SKM-1 treated with dmso at 0.1 percent for 144 hours (cell line): ENCODE data around the gene NKIRAS1.
"Not testable (repeated sequence)": the region's sequence is repeated elsewhere in the genome, so short reads cannot be mapped to it uniquely, and the experiment has no call there.

Experiments
- DNase-seq: peaks from one replicate; lab custom pipeline; 2025; ENCODE audit not compliant: unreplicated experiment; lab: John Stamatoyannopoulos, UW

NKIRAS1 gene

GRCh38 chr3:23909341-23909740 is 7.4 kb downstream of the NKIRAS1 start:
- no peak for DNase-seq

GRCh38 chr3:23904545-23904944 is 12.2 kb downstream of the NKIRAS1 start:
- no peak for DNase-seq

- DNase-seq = no peak
Measured at GRCh38 chr3:23900744-23901143, 16.0 kb downstream of the NKIRAS1 start.

- DNase-seq = no peak
Measured at GRCh38 chr3:23895181-23895580, 21.6 kb downstream of the NKIRAS1 start.

GRCh38 chr3:23894254-23895061 is 22.3 kb downstream of the NKIRAS1 start:
- DNase-seq = no peak

- DNase-seq = no peak
Measured at GRCh38 chr3:23889950-23890349, 26.8 kb downstream of the NKIRAS1 start.

- no peak for DNase-seq
Measured at GRCh38 chr3:23889386-23889785, 27.4 kb downstream of the NKIRAS1 start.

- no peak for DNase-seq
Measured at GRCh38 chr3:23888617-23889228, 28.1 kb downstream of the NKIRAS1 start.

GRCh38 chr3:23886311-23886710 is 30.5 kb downstream of the NKIRAS1 start:
- DNase-seq = no peak

- no peak for DNase-seq
Measured at GRCh38 chr3:23885210-23885609, 31.6 kb downstream of the NKIRAS1 start.

GRCh38 chr3:23884481-23884880 is 32.3 kb downstream of the NKIRAS1 start:
- no peak for DNase-seq

- no peak for DNase-seq
Measured at GRCh38 chr3:23882487-23882918, 34.3 kb downstream of the NKIRAS1 start.

- DNase-seq = not testable (repeated sequence)
Measured at GRCh38 chr3:23881993-23882392, 34.8 kb downstream of the NKIRAS1 start.

- no peak for DNase-seq
Measured at GRCh38 chr3:23880703-23881339, 36.0 kb downstream of the NKIRAS1 start.

GRCh38 chr3:23879485-23879884 is 37.3 kb downstream of the NKIRAS1 start:
- DNase-seq = no peak

GRCh38 chr3:23877329-23877980 is 39.3 kb downstream of the NKIRAS1 start:
- peak; percentile 81 for DNase-seq

GRCh38 chr3:23876923-23877322 is 39.9 kb downstream of the NKIRAS1 start:
- DNase-seq = no peak

GRCh38 chr3:23875113-23875725 is 41.6 kb downstream of the NKIRAS1 start:
- DNase-seq = no peak

- DNase-seq = no peak
Measured at GRCh38 chr3:23874359-23875112, 42.3 kb downstream of the NKIRAS1 start.

- no peak for DNase-seq
Measured at GRCh38 chr3:23873941-23874340, 42.8 kb downstream of the NKIRAS1 start.
